ENCODE data around the gene TIMP3.

- TF ChIP-seq CTCF (IDR thresholded peaks at IDR 0.05) (no peak), POLR2A (IDR thresholded peaks at IDR 0.05) (no peak)
Measured at GRCh38 chr22:32855045-32855756, 53.7 kb downstream of the TIMP3 start.

Measured in tibial nerve (tissue), 3 donors.